GM21576 (cell line): Measurements from ENCODE around the gene RABGAP1.

Experiments
- ATAC-seq: cut with Tn5 transposase; IDR thresholded peaks from one replicate; pipeline ENCODE4 v1.9.1; 2021; ENCODE audit warnings: mild to moderate bottlenecking, moderate library complexity; ENCODE audit not compliant: unreplicated experiment

RABGAP1 gene

GRCh38 chr9:123074628-123075027 is 133.8 kb downstream of the RABGAP1 start:
- no peak for ATAC-seq

- no peak for ATAC-seq
These were observed 139.6 kb downstream of the RABGAP1 start for GRCh38 chr9:123080444-123080843.

- ATAC-seq: no peak
These were observed 141.0 kb downstream of the RABGAP1 start for GRCh38 chr9:123081824-123082223.

GRCh38 chr9:123083680-123084079 is 142.9 kb downstream of the RABGAP1 start:
- ATAC-seq: no peak

GRCh38 chr9:123084256-123084655 is 143.4 kb downstream of the RABGAP1 start:
- no peak for ATAC-seq

GRCh38 chr9:123085916-123086315 is 145.1 kb downstream of the RABGAP1 start:
- ATAC-seq: no peak

- no peak for ATAC-seq
These were observed 146.6 kb downstream of the RABGAP1 start for GRCh38 chr9:123087359-123087888.

GRCh38 chr9:123089040-123089439 is 148.2 kb downstream of the RABGAP1 start:
- ATAC-seq: no peak

GRCh38 chr9:123089790-123090189 is 149.0 kb downstream of the RABGAP1 start:
- ATAC-seq: no peak

GRCh38 chr9:123090198-123090896 is 149.5 kb downstream of the RABGAP1 start:
- no peak for ATAC-seq

GRCh38 chr9:123090956-123091355 is 150.1 kb downstream of the RABGAP1 start:
- ATAC-seq: no peak

GRCh38 chr9:123091459-123091858 is 150.6 kb downstream of the RABGAP1 start:
- no peak for ATAC-seq

GRCh38 chr9:123093141-123093540 is 152.3 kb downstream of the RABGAP1 start:
- ATAC-seq: no peak

- ATAC-seq: no peak
These were observed 156.2 kb downstream of the RABGAP1 start for GRCh38 chr9:123096987-123097386.

GRCh38 chr9:123097430-123098095 is 156.7 kb downstream of the RABGAP1 start:
- ATAC-seq: no peak

- ATAC-seq: no peak
These were observed 157.3 kb downstream of the RABGAP1 start for GRCh38 chr9:123098096-123098459.

GRCh38 chr9:123099042-123099441 is 158.2 kb downstream of the RABGAP1 start:
- ATAC-seq: no peak

GRCh38 chr9:123099548-123099947 is 158.7 kb downstream of the RABGAP1 start:
- ATAC-seq: no peak

GRCh38 chr9:123102375-123103113 is 161.7 kb downstream of the RABGAP1 start:
- ATAC-seq: no peak

- ATAC-seq: no peak
These were observed 164.0 kb downstream of the RABGAP1 start for GRCh38 chr9:123104807-123105206.

- ATAC-seq: no peak
These were observed 164.7 kb downstream of the RABGAP1 start for GRCh38 chr9:123105490-123105889.
